Neural cell (in vitro differentiated cells): ENCODE measurements around the gene VWA5B1.

Source experiments
- CTCF ChIP-seq: fragments of 450-650 bp; IDR thresholded peaks from 2 replicates; pipeline ENCODE4 v1.5.1; 2014; ENCODE audit warnings: antibody characterized with exemption, mild to moderate bottlenecking, moderate library complexity; ENCODE audit not compliant: poor library complexity, severe bottlenecking
- POLR2AphosphoS5 ChIP-seq: IDR thresholded peaks from 2 replicates; pipeline ENCODE4 v1.6.1; 2012

GRCh38 chr1:20255666-20256065 is 35.0 kb upstream of the VWA5B1 start:
- TF ChIP-seq CTCF (no peak), POLR2AphosphoS5 (no peak)
